Measurements from ENCODE around the gene GALNTL6. TPM values are rescaled to one million over a fixed set of nuclear protein-coding genes. Genes with fewer than 3 reads are reported as not detected.

The GALNTL6 gene
- total RNA-seq, 2 donors from 2014 or later = not detected

DNA sequence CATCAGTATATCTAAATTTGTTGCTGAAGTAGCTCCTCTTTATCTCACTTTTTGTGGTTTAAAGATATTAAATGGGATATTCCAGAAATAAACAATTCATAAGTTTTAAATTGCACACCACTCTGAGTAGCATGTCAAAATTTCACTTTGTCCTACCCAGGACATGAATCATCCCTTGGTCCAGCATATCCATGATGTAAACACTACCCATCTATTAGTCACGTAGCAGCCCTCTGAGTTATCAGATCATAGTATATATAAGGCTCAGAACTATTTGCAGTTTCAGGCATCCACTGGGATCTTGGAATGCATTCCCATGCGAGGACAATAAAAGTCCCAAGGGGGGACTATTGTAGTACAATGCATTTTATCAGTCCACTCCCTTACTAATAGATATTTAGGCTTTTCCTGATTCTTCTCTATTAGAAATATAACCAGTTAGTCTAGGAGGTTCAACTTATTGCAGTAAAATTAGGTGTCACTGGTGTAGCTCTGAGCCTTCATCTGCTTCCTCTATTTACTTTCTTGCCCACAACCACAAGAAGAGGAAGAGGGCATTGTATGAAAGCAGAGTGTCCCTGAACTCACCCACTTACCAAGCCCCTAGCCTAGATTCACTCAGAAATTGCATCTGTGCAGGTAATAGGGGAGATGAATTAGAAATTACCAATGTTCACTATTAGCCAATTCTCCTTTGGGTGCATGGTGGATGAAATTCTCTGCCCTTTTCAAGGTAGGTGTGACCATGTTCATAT is 945.6 kb downstream of the GALNTL6 start:
- H3K36me3 Mint-ChIP-seq (ENCODE audit: insufficient read depth in 2 of 2) = peaks cover 0 to 3% of the 10 kb centered on the region in 2 donors
- no peak overlapping the region for H3K27ac Mint-ChIP-seq
- peaks cover 2 to 4% of the 10 kb centered on the region in 2 donors for H3K9me3 Mint-ChIP-seq
- no peaks in the 10 kb centered on the region for H3K27me3 Mint-ChIP-seq (ENCODE audit: low read depth)
- H3K4me1 Mint-ChIP-seq (ENCODE audit: low read depth) = no peaks in the 10 kb centered on the region
- H3K4me3 Mint-ChIP-seq = no peak overlapping the region
- no peak for DNase-seq
- no peak for ATAC-seq (replicated peaks in 1 of 2)

DNA sequence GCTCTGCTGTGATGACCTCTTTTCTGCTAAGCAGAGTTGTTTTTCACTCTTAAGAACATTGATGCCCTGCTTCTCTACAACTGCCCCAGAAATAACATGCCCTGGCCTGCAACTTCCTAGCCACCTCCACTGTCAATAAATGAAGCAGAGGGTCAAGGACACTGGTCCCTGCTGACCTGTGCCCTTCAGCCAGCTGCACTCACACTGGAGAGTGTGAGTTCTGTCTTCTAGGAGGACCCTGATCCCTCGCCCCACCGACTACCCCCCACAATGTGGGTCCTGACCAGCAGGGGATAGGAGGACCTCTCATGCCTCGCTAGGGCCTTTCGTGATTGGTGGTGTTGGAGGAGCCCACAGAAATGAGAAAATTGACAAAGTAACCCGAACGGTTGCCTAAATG is 947.3 kb downstream of the GALNTL6 start:
- ATAC-seq (replicated peaks in 1 of 2) (no peak), DNase-seq (no peak)
- Mint-ChIP-seq H3K36me3 (ENCODE audit: insufficient read depth in 2 of 2) (peaks cover 0 to 3% of the 10 kb centered on the region in 2 donors), H3K9me3 (peaks cover 3 to 4% of the 10 kb centered on the region in 2 donors), H3K4me1 (ENCODE audit: low read depth) (no peaks in the 10 kb centered on the region), H3K4me3 (no peak overlapping the region), H3K27me3 (ENCODE audit: low read depth) (no peaks in the 10 kb centered on the region), H3K27ac (no peak overlapping the region)

DNA sequence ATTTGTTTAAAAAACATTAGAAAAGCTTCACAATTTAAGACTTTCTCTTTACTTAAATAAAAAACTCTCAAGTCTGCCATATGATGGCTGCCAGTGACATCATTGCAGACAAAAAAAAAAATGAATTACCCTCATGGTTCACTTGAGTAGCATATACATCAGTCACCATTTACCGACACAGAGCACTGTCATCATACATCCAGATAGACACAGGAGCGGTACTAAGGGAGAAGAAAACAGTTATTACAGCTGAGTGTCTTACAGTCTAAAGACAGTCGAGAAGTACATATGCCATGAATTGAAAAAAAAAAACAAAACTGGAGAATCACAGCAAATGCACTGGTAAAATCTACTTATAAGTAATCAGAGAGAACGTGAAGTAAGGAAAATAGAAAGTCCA is 949.7 kb downstream of the GALNTL6 start:
- Mint-ChIP-seq H3K27me3 (ENCODE audit: low read depth) (no peaks in the 10 kb centered on the region), H3K27ac (no peak overlapping the region), H3K4me3 (no peak overlapping the region), H3K9me3 (peaks cover 3 to 4% of the 10 kb centered on the region in 2 donors), H3K4me1 (ENCODE audit: low read depth) (no peaks in the 10 kb centered on the region), H3K36me3 (ENCODE audit: insufficient read depth in 2 of 2) (peaks cover 0 to 3% of the 10 kb centered on the region in 2 donors)
- no peak for ATAC-seq (replicated peaks in 1 of 2)
- DNase-seq = no peak

DNA sequence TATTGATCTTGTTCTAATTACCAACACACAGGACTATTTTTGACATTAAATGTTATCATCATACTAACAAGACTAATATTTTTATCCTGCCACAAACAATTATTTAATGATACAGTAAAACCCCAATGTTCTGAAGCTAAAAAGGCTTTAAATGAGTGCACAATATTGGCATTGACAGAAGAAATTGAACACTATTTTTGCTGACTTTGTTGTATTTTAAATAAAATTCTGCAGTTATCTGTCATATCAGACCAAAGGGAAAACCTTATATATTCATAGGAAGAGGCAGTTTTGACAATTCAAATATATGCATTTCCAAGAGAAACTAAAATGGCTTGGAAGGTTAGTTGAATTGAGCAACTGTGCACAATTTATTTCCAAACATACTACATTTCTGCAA is 957.6 kb downstream of the GALNTL6 start:
- H3K4me1 Mint-ChIP-seq (ENCODE audit: low read depth) = no peaks in the 10 kb centered on the region
- no peaks in the 10 kb centered on the region for H3K36me3 Mint-ChIP-seq (ENCODE audit: insufficient read depth in 2 of 2)
- H3K27ac Mint-ChIP-seq = no peak overlapping the region
- DNase-seq (no peak), ATAC-seq (replicated peaks in 1 of 2) (no peak)
- H3K27me3 Mint-ChIP-seq (ENCODE audit: low read depth) = no peaks in the 10 kb centered on the region
- peaks cover 0 to 5% of the 10 kb centered on the region in 2 donors for H3K9me3 Mint-ChIP-seq
- H3K4me3 Mint-ChIP-seq = no peak overlapping the region

DNA sequence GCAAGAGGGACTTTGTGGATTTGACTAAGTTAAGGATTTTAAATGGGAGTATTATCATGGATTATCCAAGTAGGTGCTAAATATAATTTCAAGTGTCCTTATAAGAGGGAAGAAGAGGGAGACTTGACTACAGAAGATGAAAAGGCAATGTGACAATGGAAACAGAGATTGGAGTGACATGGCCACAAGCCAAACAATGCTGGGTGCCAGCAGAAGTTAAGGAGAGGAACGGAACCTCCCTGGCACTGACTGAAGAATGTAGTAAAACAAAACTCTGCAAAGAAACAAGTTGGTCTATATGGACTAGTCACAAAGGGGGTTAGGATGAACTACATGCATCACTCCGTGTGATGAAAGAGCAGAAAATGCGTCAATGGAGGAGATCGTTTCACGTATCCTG is 959.6 kb downstream of the GALNTL6 start:
- no peaks in the 10 kb centered on the region for H3K27me3 Mint-ChIP-seq (ENCODE audit: low read depth)
- H3K4me1 Mint-ChIP-seq (ENCODE audit: low read depth) = no peaks in the 10 kb centered on the region
- H3K36me3 Mint-ChIP-seq (ENCODE audit: insufficient read depth in 2 of 2) = no peaks in the 10 kb centered on the region
- peaks cover 0 to 5% of the 10 kb centered on the region in 2 donors for H3K9me3 Mint-ChIP-seq
- no peak for DNase-seq
- ATAC-seq (replicated peaks in 1 of 2) = no peak
- no peak overlapping the region for H3K27ac Mint-ChIP-seq
- no peak overlapping the region for H3K4me3 Mint-ChIP-seq

DNA sequence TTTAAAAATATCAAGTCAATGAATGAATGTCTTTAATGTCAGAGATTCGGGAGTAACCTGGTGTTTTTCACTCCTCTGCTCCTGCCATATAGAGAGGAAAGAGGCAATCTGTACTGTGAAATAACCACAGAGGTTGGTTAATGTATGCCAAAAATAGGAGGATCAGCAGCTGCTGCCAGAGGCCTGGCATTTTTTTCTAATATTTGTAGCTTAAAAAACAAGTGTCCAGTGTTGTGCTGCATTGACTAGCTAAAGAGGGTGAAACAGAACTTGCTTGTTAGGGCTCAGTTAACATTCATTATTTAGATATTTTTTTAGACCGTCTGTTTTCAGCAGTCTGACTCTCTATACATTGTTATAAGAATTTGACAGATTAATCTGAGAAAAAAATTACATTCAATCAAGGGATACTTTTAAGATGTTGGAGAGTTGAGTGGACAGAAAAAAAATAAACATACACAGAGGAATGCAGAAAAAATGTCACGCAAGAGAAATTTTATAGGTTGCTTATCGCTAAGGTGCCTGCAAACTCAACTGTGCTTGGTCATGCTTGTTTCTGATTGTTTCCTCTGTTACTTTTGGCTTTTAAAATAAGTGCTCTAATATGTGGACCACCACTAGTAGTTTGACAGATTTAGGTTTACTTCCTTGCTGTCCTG is 963.1 kb downstream of the GALNTL6 start:
- H3K9me3 Mint-ChIP-seq = peaks cover 0 to 2% of the 10 kb centered on the region in 2 donors
- no peak overlapping the region for H3K4me3 Mint-ChIP-seq

DNA sequence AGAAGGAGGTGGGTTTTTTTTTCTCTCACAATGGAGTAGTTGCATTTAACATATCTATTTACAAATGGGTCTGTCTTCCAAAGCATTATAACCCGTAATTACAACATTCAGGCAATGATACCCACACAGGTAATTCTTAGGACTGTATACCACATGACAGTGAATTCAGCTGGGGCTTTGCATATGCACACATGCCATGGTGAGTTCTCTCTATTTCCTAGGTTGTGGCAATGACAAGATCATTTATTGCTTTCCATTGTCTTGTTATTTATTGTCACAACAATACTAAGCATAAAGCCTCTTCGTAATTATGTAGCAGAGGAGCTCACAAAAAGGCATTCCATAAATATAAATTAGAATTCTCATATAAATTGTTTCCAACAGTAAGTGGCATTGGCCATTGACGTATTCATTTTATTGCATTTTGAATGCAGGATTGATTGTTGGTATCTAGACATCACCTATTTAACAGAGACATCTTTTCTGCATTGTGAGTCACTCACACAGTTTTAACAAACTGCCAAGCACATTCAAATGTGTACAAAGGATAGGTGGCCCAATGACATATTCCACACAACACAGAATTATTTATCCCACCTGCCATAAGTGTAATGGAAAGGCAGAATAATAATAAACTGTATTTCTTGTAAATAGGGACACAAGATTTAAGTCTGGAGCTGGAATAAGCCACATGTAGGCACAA is 964.7 kb downstream of the GALNTL6 start:
- DNase-seq (no peak), ATAC-seq (replicated peaks in 1 of 2) (no peak)
- no peaks in the 10 kb centered on the region for H3K27me3 Mint-ChIP-seq (ENCODE audit: low read depth)
- no peak overlapping the region for H3K4me3 Mint-ChIP-seq
- H3K4me1 Mint-ChIP-seq (ENCODE audit: low read depth) = no peaks in the 10 kb centered on the region
- H3K9me3 Mint-ChIP-seq = no peaks in the 10 kb centered on the region
- no peak overlapping the region for H3K27ac Mint-ChIP-seq
- H3K36me3 Mint-ChIP-seq (ENCODE audit: insufficient read depth in 2 of 2) = no peaks in the 10 kb centered on the region

More for the DNA sequence above, 963.1 kb downstream of the GALNTL6 start:
- Mint-ChIP-seq H3K27ac (no peak overlapping the region), H3K36me3 (ENCODE audit: insufficient read depth in 2 of 2) (no peaks in the 10 kb centered on the region), H3K27me3 (ENCODE audit: low read depth) (no peaks in the 10 kb centered on the region), H3K4me1 (ENCODE audit: low read depth) (no peaks in the 10 kb centered on the region)
- DNase-seq (no peak), ATAC-seq (replicated peaks in 1 of 2) (no peak)

DNA sequence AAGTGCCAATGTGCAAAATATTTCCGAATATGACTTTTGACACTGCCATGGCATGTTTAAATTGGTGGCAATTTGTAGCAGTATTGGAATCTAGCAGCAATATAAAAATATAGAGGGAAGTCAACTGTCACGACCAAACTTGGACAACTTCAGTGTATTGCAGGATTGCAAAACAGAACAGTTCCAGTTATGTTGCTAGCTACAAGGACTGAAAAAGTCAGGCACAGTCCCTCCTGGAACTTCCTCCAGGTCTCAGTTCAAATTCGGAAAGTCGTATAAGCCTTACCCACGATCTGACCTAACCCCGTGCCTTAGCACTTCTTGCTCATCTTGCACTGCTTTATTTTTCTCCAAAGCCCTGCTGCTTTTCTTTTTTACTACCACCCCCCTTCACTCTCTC is 965.4 kb downstream of the GALNTL6 start:
- no peak for DNase-seq
- Mint-ChIP-seq H3K4me1 (ENCODE audit: low read depth) (no peaks in the 10 kb centered on the region), H3K4me3 (no peak overlapping the region), H3K27me3 (ENCODE audit: low read depth) (no peaks in the 10 kb centered on the region), H3K36me3 (ENCODE audit: insufficient read depth in 2 of 2) (no peaks in the 10 kb centered on the region), H3K9me3 (no peaks in the 10 kb centered on the region), H3K27ac (no peak overlapping the region)
- no peak for ATAC-seq (replicated peaks in 1 of 2)

DNA sequence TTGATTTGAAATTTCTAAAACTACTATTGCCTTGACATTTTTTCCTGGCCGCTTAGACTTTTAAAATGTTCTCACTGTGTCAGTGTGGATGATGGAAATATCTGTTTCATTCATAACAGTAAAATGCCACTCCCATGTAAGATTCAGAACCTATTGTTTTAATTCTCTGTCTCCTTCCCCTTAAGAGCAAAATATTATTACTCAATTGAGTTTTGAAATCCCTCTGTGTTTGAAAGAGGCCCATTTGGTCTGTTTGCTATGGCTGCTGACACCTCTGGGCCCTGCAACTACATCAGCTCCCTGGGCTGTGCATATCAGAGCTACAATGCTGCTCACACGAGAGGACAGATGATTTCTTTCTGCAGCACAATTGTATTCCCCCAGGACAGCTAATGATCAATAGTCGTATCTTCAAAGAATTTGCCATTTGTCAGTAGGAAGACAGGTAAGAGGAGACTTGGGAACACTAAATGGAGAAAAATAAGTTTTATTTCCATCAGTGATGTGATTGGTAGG is 967.4 kb downstream of the GALNTL6 start:
- no peak overlapping the region for H3K27ac Mint-ChIP-seq
- DNase-seq (no peak), ATAC-seq (replicated peaks in 1 of 2) (no peak)
- no peaks in the 10 kb centered on the region for H3K36me3 Mint-ChIP-seq (ENCODE audit: insufficient read depth in 2 of 2)
- no peak overlapping the region for H3K4me3 Mint-ChIP-seq
- no peaks in the 10 kb centered on the region for H3K27me3 Mint-ChIP-seq (ENCODE audit: low read depth)
- no peaks in the 10 kb centered on the region for H3K9me3 Mint-ChIP-seq
- no peaks in the 10 kb centered on the region for H3K4me1 Mint-ChIP-seq (ENCODE audit: low read depth)

DNA sequence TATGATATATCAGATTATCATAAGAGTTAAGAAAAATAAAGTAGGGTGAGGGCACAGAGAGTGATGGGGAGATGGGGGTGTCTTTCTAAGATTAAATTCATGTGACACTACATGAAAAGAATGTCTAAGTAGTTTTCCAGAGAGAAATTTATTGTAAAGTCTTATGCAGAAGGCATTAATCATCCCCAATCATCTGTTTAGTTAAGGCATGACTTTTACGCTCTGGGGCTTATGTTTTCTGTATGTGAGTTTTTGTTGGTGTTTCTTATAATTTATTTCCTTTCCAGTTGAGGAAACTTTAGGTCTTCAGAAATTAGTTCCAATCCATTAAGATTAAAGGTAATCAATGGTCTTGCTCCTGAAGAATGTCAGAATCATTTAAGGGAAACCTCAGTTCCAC is 972.4 kb downstream of the GALNTL6 start:
- no peak overlapping the region for H3K27ac Mint-ChIP-seq
- DNase-seq = no peak

DNA sequence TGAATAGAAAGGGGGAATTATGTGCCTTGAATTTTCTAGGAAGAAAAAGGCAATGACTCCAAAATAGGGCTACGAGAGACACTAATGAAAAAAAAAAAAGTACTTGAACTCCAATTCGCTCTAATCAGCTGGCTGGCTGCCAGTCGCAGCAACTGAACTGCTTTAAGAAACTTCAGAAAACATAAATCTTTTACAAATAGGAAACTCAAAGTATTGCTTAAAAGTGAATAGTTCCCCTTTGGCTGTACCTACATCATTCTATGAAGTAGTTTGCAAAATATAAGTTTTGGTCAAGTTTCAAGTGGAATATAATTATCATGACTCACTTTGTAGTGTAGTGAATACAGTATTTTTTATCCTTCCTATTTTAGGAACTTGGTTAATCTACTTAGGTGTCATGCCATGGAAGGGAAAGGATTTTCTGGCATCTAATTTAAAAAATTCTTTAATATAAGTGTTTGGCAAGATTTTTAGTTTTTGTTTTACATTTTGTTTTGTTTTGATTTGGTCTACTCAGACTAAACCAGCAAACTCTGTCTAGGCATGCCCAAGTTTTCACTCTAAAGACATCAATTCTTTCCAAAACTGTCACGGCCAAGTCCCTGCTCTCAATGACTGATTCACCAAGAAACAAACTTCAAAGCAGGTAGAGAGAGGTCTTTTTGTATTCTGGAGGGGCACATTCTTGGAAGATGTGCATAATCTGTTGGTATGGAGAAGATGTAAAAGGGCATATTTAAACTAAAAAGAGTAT is 973.0 kb downstream of the GALNTL6 start:
- ATAC-seq (replicated peaks in 1 of 2) (no peak), DNase-seq (no peak)
- no peak overlapping the region for H3K27ac Mint-ChIP-seq
- H3K27me3 Mint-ChIP-seq (ENCODE audit: low read depth) = no peaks in the 10 kb centered on the region
- H3K9me3 Mint-ChIP-seq = peaks cover 0 to 2% of the 10 kb centered on the region in 2 donors
- no peaks in the 10 kb centered on the region for H3K36me3 Mint-ChIP-seq (ENCODE audit: insufficient read depth in 2 of 2)
- no peak overlapping the region for H3K4me3 Mint-ChIP-seq
- no peaks in the 10 kb centered on the region for H3K4me1 Mint-ChIP-seq (ENCODE audit: low read depth)

More for the DNA sequence above, 972.4 kb downstream of the GALNTL6 start:
- Mint-ChIP-seq H3K4me3 (no peak overlapping the region), H3K4me1 (ENCODE audit: low read depth) (no peaks in the 10 kb centered on the region), H3K27me3 (ENCODE audit: low read depth) (no peaks in the 10 kb centered on the region), H3K9me3 (no peaks in the 10 kb centered on the region), H3K36me3 (ENCODE audit: insufficient read depth in 2 of 2) (no peaks in the 10 kb centered on the region)
- no peak for ATAC-seq (replicated peaks in 1 of 2)

DNA sequence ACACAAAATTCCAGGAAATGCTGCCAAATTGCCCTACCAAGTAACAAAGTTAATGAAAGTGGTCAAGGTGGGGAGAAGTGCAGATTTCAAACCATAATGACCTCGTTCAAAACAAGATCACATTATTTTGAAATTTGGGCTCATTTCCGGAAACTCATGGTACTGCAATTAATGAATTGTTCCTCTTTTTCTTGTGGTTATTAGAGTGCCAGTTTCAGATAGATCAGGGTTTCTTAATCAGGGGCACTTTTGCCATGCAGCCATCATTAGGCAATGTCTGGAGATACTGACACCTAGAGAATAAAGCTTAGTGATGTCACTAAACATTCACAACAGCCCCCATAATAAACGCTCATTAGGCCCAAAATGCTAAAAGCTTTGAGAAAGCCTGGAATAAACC is 973.9 kb downstream of the GALNTL6 start:
- no peaks in the 10 kb centered on the region for H3K4me1 Mint-ChIP-seq (ENCODE audit: low read depth)
- H3K27me3 Mint-ChIP-seq (ENCODE audit: low read depth) = no peaks in the 10 kb centered on the region
- H3K9me3 Mint-ChIP-seq = peaks cover 0 to 2% of the 10 kb centered on the region in 2 donors
- DNase-seq (no peak), ATAC-seq (replicated peaks in 1 of 2) (no peak)
- H3K27ac Mint-ChIP-seq = no peak overlapping the region
- no peaks in the 10 kb centered on the region for H3K36me3 Mint-ChIP-seq (ENCODE audit: insufficient read depth in 2 of 2)
- H3K4me3 Mint-ChIP-seq = no peak overlapping the region
